C4-2B (cell line): Measurements from ENCODE around the gene HMGCLL1.

Experiments
- ZFX ChIP-seq: fragments of 450-650 bp; IDR thresholded peaks from 2 replicates; pipeline ENCODE4 v1.6.1; 2017
- TF ChIP-seq, protein P1 (sequence below): fragments of 450-650 bp; conservative IDR thresholded peaks from 2 replicates; pipeline ENCODE4 v1.5.1; 2017; ENCODE audit warnings: mild to moderate bottlenecking

DNA sequence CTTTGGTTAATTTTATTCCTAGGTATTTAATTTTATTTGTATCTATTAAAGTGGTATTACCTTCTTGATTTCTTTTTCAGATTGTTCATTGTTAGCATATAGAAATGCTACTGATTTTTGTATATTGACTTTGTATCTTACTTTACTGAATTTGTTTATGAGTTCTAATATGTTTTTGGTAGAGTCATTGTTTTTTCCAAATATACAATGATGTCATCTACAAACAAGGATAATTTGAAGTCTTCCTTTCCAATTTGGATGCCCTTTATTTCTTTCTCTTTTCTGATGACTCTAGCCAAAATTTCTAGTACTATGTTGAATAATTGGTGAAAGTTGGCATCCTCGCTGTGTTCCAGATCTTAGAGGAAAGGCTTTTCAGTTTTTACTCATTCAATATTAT is 43.0 kb upstream of the HMGCLL1 start:
- TF ChIP-seq, protein P1, sequence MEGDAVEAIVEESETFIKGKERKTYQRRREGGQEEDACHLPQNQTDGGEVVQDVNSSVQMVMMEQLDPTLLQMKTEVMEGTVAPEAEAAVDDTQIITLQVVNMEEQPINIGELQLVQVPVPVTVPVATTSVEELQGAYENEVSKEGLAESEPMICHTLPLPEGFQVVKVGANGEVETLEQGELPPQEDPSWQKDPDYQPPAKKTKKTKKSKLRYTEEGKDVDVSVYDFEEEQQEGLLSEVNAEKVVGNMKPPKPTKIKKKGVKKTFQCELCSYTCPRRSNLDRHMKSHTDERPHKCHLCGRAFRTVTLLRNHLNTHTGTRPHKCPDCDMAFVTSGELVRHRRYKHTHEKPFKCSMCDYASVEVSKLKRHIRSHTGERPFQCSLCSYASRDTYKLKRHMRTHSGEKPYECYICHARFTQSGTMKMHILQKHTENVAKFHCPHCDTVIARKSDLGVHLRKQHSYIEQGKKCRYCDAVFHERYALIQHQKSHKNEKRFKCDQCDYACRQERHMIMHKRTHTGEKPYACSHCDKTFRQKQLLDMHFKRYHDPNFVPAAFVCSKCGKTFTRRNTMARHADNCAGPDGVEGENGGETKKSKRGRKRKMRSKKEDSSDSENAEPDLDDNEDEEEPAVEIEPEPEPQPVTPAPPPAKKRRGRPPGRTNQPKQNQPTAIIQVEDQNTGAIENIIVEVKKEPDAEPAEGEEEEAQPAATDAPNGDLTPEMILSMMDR: no peak
- no peak for TF ChIP-seq ZFX
